H54 (cell line): ENCODE data around the gene SATB2.
A peak's percentile ranks its signal among the peaks of the same experiment; 100 is the strongest.

ENCODE experiments used
- DNase-seq: peaks from one replicate; pipeline ENCODE4 v3.0.0; 2011; ENCODE audit warnings: low spot score, mixed read lengths; ENCODE audit not compliant: insufficient read length
- FAIRE-seq: peaks from 3 replicates; lab custom pipeline; 2011; peaks lifted over from hg19 to GRCh38; lab: Jason Lieb, UNC
- POLR2A ChIP-seq: IDR thresholded peaks from 2 replicates; pipeline ENCODE4 v1.6.1; 2011; ENCODE audit warnings: low read depth, mild to moderate bottlenecking, low read length

SATB2 gene

GRCh38 chr2:199433204-199433832, 24.4 kb downstream of the SATB2 start:
- TF ChIP-seq POLR2A = no peak
- no peak for DNase-seq
- FAIRE-seq = no peak

- peak; percentile 97 for FAIRE-seq
- TF ChIP-seq POLR2A = no peak
- no peak for DNase-seq
Measured at GRCh38 chr2:199431746-199432213, 26.0 kb downstream of the SATB2 start.

- TF ChIP-seq POLR2A = no peak
- FAIRE-seq (no peak), DNase-seq (no peak)
Measured at GRCh38 chr2:199430214-199430613, 27.5 kb downstream of the SATB2 start.

GRCh38 chr2:199428291-199428690, 29.4 kb downstream of the SATB2 start:
- TF ChIP-seq POLR2A = no peak
- FAIRE-seq (no peak), DNase-seq (no peak)

GRCh38 chr2:199424160-199424559, 33.6 kb downstream of the SATB2 start:
- DNase-seq (no peak), FAIRE-seq (no peak)
- no peak for TF ChIP-seq POLR2A

- no peak for TF ChIP-seq POLR2A
- DNase-seq (no peak), FAIRE-seq (no peak)
Measured at GRCh38 chr2:199419428-199419827, 38.3 kb downstream of the SATB2 start.

GRCh38 chr2:199414465-199414864, 43.3 kb downstream of the SATB2 start:
- no peak for FAIRE-seq
- no peak for TF ChIP-seq POLR2A
- DNase-seq = no peak

GRCh38 chr2:199414001-199414400, 43.7 kb downstream of the SATB2 start:
- FAIRE-seq = no peak
- no peak for DNase-seq

GRCh38 chr2:199409759-199410529, 47.8 kb downstream of the SATB2 start:
- DNase-seq = no peak
- no peak for TF ChIP-seq POLR2A
- peak; percentile 85 for FAIRE-seq

More at GRCh38 chr2:199414001-199414400, 43.7 kb downstream of the SATB2 start:
- no peak for TF ChIP-seq POLR2A

GRCh38 chr2:199407421-199407820, 50.3 kb downstream of the SATB2 start:
- DNase-seq (no peak), FAIRE-seq (no peak)
- TF ChIP-seq POLR2A = no peak

- TF ChIP-seq POLR2A = no peak
- DNase-seq (peak; percentile 7), FAIRE-seq (peak; percentile 67)
Measured at GRCh38 chr2:199405241-199405640, 52.5 kb downstream of the SATB2 start.

GRCh38 chr2:199404841-199405240, 52.9 kb downstream of the SATB2 start:
- FAIRE-seq = no peak
- no peak for DNase-seq
- no peak for TF ChIP-seq POLR2A

GRCh38 chr2:199395311-199395710, 62.4 kb downstream of the SATB2 start:
- FAIRE-seq (no peak), DNase-seq (no peak)
- TF ChIP-seq POLR2A = no peak

- TF ChIP-seq POLR2A = no peak
- DNase-seq (no peak), FAIRE-seq (no peak)
Measured at GRCh38 chr2:199392363-199392762, 65.4 kb downstream of the SATB2 start.
